ENCODE results near the gene DACH1. TPM values are rescaled to one million over a fixed set of nuclear protein-coding genes. Genes with fewer than 3 reads are reported as not detected.

The DACH1 gene
- total RNA-seq, 1 experiment from 2014 or later: not detected

- Histone ChIP-seq H3K9me3 (ENCODE audit: control insufficient read depth in 1 of 2, insufficient read depth in 1 of 2, low read depth in 1 of 2, low read length in 2 of 2) (0 out of 4 replicates have a peak, but pooled peaks cover 0 to 5% of the 10 kb centered on the region in 2 experiments), H3K9me2 (ENCODE audit: insufficient read depth) (no peaks in the 10 kb centered on the region), H4K20me1 (ENCODE audit: insufficient read depth) (no peaks in the 10 kb centered on the region), H3K9ac (ENCODE audit: low read length) (no peak overlapping the region), H3K4me2 (ENCODE audit: low read length) (no peak overlapping the region), H2AFZ (ENCODE audit: low read depth, low read length, poor library complexity, severe bottlenecking) (no peak overlapping the region), H3K4me3 (replicated peaks in 1 of 2; ENCODE audit: low read depth in 1 of 2, low read length in 2 of 2) (no peak overlapping the region), H3K27me3 (ENCODE audit: insufficient read depth, low read length) (no peaks in the 10 kb centered on the region), H3K27ac (ENCODE audit: low read depth, low read length) (no peak overlapping the region), H3K36me3 (ENCODE audit: control insufficient read depth in 1 of 2, insufficient read depth in 2 of 2, low read length in 2 of 2) (no peaks in the 10 kb centered on the region), H3K4me1 (ENCODE audit: control insufficient read depth in 1 of 2, insufficient read depth in 2 of 2, low read length in 2 of 2) (no peaks in the 10 kb centered on the region), H3K79me2 (ENCODE audit: insufficient read depth, low read length) (no peaks in the 10 kb centered on the region)
- RAD21 ChIA-PET (ENCODE audit: low non-redundant PET in 1 of 2, low total read pairs in 2 of 2, uncharacterized antibody in 2 of 2, unreplicated experiment in 2 of 2): no interaction called here
- intact Hi-C loops (cut with micrococcal nuclease): no loop called here
- no peak for ATAC-seq
- TF ChIP-seq EZH2phosphoT487 (IDR thresholded peaks at IDR 0.05; ENCODE audit: borderline replicate concordance) (no peak), CEBPB (IDR thresholded peaks at IDR 0.05; ENCODE audit: low read depth) (no peak), REST (IDR thresholded peaks at IDR 0.05; ENCODE audit: low read depth) (no peak), SP1 (IDR thresholded peaks at IDR 0.05; ENCODE audit: low read depth) (no peak), FOSL1 (IDR thresholded peaks at IDR 0.05; ENCODE audit: low read depth) (no peak), POLR2A (IDR thresholded peaks at IDR 0.05; ENCODE audit: borderline replicate concordance, extremely low read depth, insufficient read depth, insufficient read length) (no peak), SRF (IDR thresholded peaks at IDR 0.05; ENCODE audit: low read depth) (no peak), EGR1 (IDR thresholded peaks at IDR 0.05; ENCODE audit: low read depth) (no peak), MAX (IDR thresholded peaks at IDR 0.05) (no peak)
- BruUV-seq (replicated peaks): no TSS peak
- DNase-seq (ENCODE audit: low read depth, low spot score): no peak
- POLR2A ChIA-PET: no interaction called here
- CTCF ChIA-PET: no interaction called here
These were observed 46.3 kb downstream of the DACH1 start for GRCh38 chr13:71820699-71821098.

Data from HCT116 (cell line).